Right lobe of liver (tissue), 6 donors: Measurements from ENCODE around the gene NHLRC4. TPM values are rescaled to one million over a fixed set of nuclear protein-coding genes. Genes with fewer than 3 reads are reported as not detected.

Source experiments
- ATAC-seq, 4 donors: fragments of 200-7000 bp; cut with Tn5 transposase; one replicate each; pipeline ENCODE4 v1.9.1; 2020; ENCODE audit warnings: mild to moderate bottlenecking in 4 of 4, moderate library complexity in 4 of 4
- DNase-seq, 3 donors: peaks; one replicate each; pipeline ENCODE4 v3.0.0-alpha.2; 2020
- H3K27ac ChIP-seq, 3 donors: fragments of 200-600 bp; one replicate each; pipeline ENCODE4 v1.8.0; 2022
- H3K27me3 ChIP-seq, 2 donors: fragments of 200-600 bp; one replicate each; pipeline ENCODE4 v1.8.0; 2022
- H3K36me3 ChIP-seq, 4 donors: fragments of 200-600 bp; sonication (generic) in 1 of 4; one replicate each; pipeline versions ENCODE4 v1.5.1 to v1.8.0; 2017 to 2022; ENCODE audit warnings: control low read depth in 1 of 4
- H3K4me1 ChIP-seq, 4 donors: fragments of 200-600 bp; sonication (generic) in 1 of 4; one replicate each; pipeline versions ENCODE4 v1.5.1 to v1.8.0; 2017 to 2022; ENCODE audit warnings: control low read depth in 1 of 4
- H3K4me3 ChIP-seq, 3 donors: fragments of 200-600 bp; one replicate each; pipeline ENCODE4 v1.8.0; 2022
- H3K9me3 ChIP-seq, 4 donors: fragments of 200-600 bp; sonication (generic) in 1 of 4; one replicate each; pipeline versions ENCODE4 v1.5.1 to v1.8.0; 2017 to 2022; ENCODE audit warnings: control low read depth in 1 of 4
- CTCF ChIP-seq, 4 donors: fragments of 200-600 bp in 3 of 4; fragments of 450-650 bp in 1 of 4; IDR thresholded peaks; one replicate each; pipeline versions ENCODE4 v1.5.1 to v1.8.0; 2016 to 2022; ENCODE audit warnings: antibody characterized with exemption in 4 of 4, mild to moderate bottlenecking in 2 of 4
- POLR2A ChIP-seq: fragments of 450-650 bp; IDR thresholded peaks from one replicate; pipeline ENCODE4 v1.6.1; 2017; ENCODE audit warnings: antibody characterized with exemption, mild to moderate bottlenecking
- WGBS: methylation state at CpG from one replicate; pipeline ENCODE4 v1.1.6; 2018; ENCODE audit warnings: low coverage, low lambda C conversion rate; ENCODE audit not compliant: insufficient coverage; ENCODE audit errors: missing lambda C conversion rate; 5-methylcytosine and 5-hydroxymethylcytosine counted together
- intact Hi-C, 2 donors: fragments of 100-400 bp; cut with DNase I; formaldehyde crosslinking; loops; one replicate each; pipeline versions ENCODE4 v1.11.2 to v1.14.1; 2022
- total RNA-seq, 6 experiments: library from RNA; depleted of rRNA in 2 of 6; stranded (reverse); fragments of >200 nt in 2 of 6; fragmentation: NEBNext Ultra II Directional in 3 of 6; extraction: Animal tissue kit (Norgen Biotek cat#: 25700) in 3 of 6; gene quantifications; one replicate each; pipeline versions ENCODE4 v1.1.0 to v1.2.4, GENCODE V29; 2016 to 2023
- donor health status: DM: no; HTN: yes; CAD: no.
- donor health status: DM: no; HTN: no; CAD: no.
- donor health status: DM: no; HTN: no; CAD: no.
- donor health status: DM: no; HTN: yes; CAD: no.
- donor health status: DM: no; HTN: yes; CAD: no.

The NHLRC4 gene
- total RNA-seq, 6 experiments from 2014 or later = 0.12 to 0.33 (median 0.28) TPM; not detected in 1

- intact Hi-C loops = no loop called here
- Histone ChIP-seq H3K27me3 (no peaks in the 10 kb centered on the region), H3K4me1 (peaks cover 0 to 24% (median 9%) of the 10 kb centered on the region in 4 donors), H3K36me3 (no peaks in the 10 kb centered on the region), H3K27ac (no peak overlapping the region), H3K4me3 (no peak overlapping the region), H3K9me3 (no peaks in the 10 kb centered on the region)
- WGBS = 40% methylated on average over 1 of the region's 34 CpGs
- no peak for TF ChIP-seq CTCF (IDR thresholded peaks at IDR 0.05)
- no peak for TF ChIP-seq POLR2A
- ATAC-seq (no peak), DNase-seq (no peak)
Measured at GRCh38 chr16:539901-540530, 26.8 kb upstream of the NHLRC4 start.

- H3K4me1 ChIP-seq = peaks cover 0 to 18% (median 5%) of the 10 kb centered on the region in 4 donors
- 63% methylated on average over 3 of the region's 29 CpGs for WGBS
- intact Hi-C loops = no loop called here
Measured at GRCh38 chr16:540645-541340, 26.0 kb upstream of the NHLRC4 start.

GRCh38 chr16:543301-544164, 23.3 kb upstream of the NHLRC4 start:
- Histone ChIP-seq H3K4me1 (peaks cover 0 to 16% (median 5%) of the 10 kb centered on the region in 4 donors), H3K27me3 (no peaks in the 10 kb centered on the region), H3K27ac (peak overlapping the region; percentile 52 to 95 (median 91)), H3K9me3 (no peaks in the 10 kb centered on the region), H3K36me3 (peaks cover 0 to 5% (median 1%) of the 10 kb centered on the region in 4 donors), H3K4me3 (peak overlapping the region in 2 of 3 donors; percentile 14 to 42)
- TF ChIP-seq CTCF (IDR thresholded peaks at IDR 0.05) (no peak), POLR2A (peak; percentile 42)
- intact Hi-C loops = no loop called here
- WGBS = 60% methylated on average over 1 of the region's 51 CpGs
- peak; percentile 81 to 91 (median 89) for DNase-seq
- ATAC-seq = peak; percentile 87 to 93 (median 93)

More at GRCh38 chr16:540645-541340, 26.0 kb upstream of the NHLRC4 start:
- H3K36me3 ChIP-seq = no peaks in the 10 kb centered on the region
- no peaks in the 10 kb centered on the region for H3K9me3 ChIP-seq
- no peak for TF ChIP-seq CTCF (IDR thresholded peaks at IDR 0.05)
- TF ChIP-seq POLR2A = no peak
- DNase-seq (no peak), ATAC-seq (no peak)
- H3K27ac ChIP-seq = no peak overlapping the region
- no peak overlapping the region for H3K4me3 ChIP-seq
- H3K27me3 ChIP-seq = no peaks in the 10 kb centered on the region

- no peak for TF ChIP-seq POLR2A
- no peak for TF ChIP-seq CTCF (IDR thresholded peaks at IDR 0.05)
- Histone ChIP-seq H3K9me3 (no peaks in the 10 kb centered on the region), H3K4me1 (peaks cover 0 to 16% (median 5%) of the 10 kb centered on the region in 4 donors), H3K27ac (no peak overlapping the region), H3K4me3 (no peak overlapping the region), H3K36me3 (peaks cover 0 to 7% (median 1%) of the 10 kb centered on the region in 4 donors), H3K27me3 (no peaks in the 10 kb centered on the region)
- WGBS = 95% methylated on average over 34 of the region's 46 CpGs
- intact Hi-C loops = no loop called here
- DNase-seq (no peak), ATAC-seq (no peak)
Measured at GRCh38 chr16:544517-544916, 22.3 kb upstream of the NHLRC4 start.
